ENCODE measurements around the gene LARGE1. TPM values are rescaled to one million over a fixed set of nuclear protein-coding genes. Genes with fewer than 3 reads are reported as not detected.

LARGE1 gene
- total RNA-seq, 1 experiment from 2014 or later = 1.3 TPM

- Histone ChIP-seq H3K4me1 (ENCODE audit: insufficient read depth, low read length) (no peaks in the 10 kb centered on the region), H3K9me3 (ENCODE audit: low read length) (no peaks in the 10 kb centered on the region), H3K27ac (ENCODE audit: low read length) (no peak overlapping the region), H3K9ac (ENCODE audit: low read length) (no peak overlapping the region), H3K36me3 (ENCODE audit: low read depth, low read length) (no peaks in the 10 kb centered on the region), H3K9me2 (replicated peaks; ENCODE audit: low read length) (no peaks in the 10 kb centered on the region), H3K4me3 (ENCODE audit: low read length) (no peak overlapping the region), H2AFZ (ENCODE audit: low read length) (no peak overlapping the region), H3K27me3 (ENCODE audit: low read length) (no peaks in the 10 kb centered on the region), H4K20me1 (ENCODE audit: low read length) (no peaks in the 10 kb centered on the region), H3F3A (ENCODE audit: low read length, unreplicated experiment) (no peaks in the 10 kb centered on the region), H3K79me2 (ENCODE audit: low read length) (no peaks in the 10 kb centered on the region), H3K4me2 (ENCODE audit: low read length) (no peak overlapping the region)
- no peak for TF ChIP-seq CTCF (conservative IDR thresholded peaks at IDR 0.05; ENCODE audit: low read depth, low read length)
- TF ChIP-seq EZH2 (IDR thresholded peaks at IDR 0.05; ENCODE audit: low read length, unreplicated experiment) = no peak
- TF ChIP-seq EZH2phosphoT487 (IDR thresholded peaks at IDR 0.05; ENCODE audit: borderline replicate concordance, low read length) = no peak
- CTCF ChIA-PET = no interaction called here
- intact Hi-C loops (cut with micrococcal nuclease) = no loop called here
- POLR2A ChIA-PET (ENCODE audit: unreplicated experiment) = no interaction called here
- DNase-seq (no peak), ATAC-seq (no peak)
- BruUV-seq (replicated peaks) = no TSS peak
Measured at GRCh38 chr22:33758961-33759360, 161.3 kb downstream of the LARGE1 start.

- CTCF ChIA-PET = no interaction called here
- DNase-seq = no peak
- H3K27ac ChIP-seq (ENCODE audit: low read length) = no peak overlapping the region
- ATAC-seq = no peak
- BruUV-seq (replicated peaks) = no TSS peak
- no peaks in the 10 kb centered on the region for H3K9me2 ChIP-seq (replicated peaks; ENCODE audit: low read length)
- intact Hi-C loops (cut with micrococcal nuclease) = no loop called here
- H3K27me3 ChIP-seq (ENCODE audit: low read length) = no peaks in the 10 kb centered on the region
- H3K4me1 ChIP-seq (ENCODE audit: insufficient read depth, low read length) = no peaks in the 10 kb centered on the region
- no peak overlapping the region for H3K4me3 ChIP-seq (ENCODE audit: low read length)
- H3K4me2 ChIP-seq (ENCODE audit: low read length) = no peak overlapping the region
- H4K20me1 ChIP-seq (ENCODE audit: low read length) = no peaks in the 10 kb centered on the region
- no peaks in the 10 kb centered on the region for H3K9me3 ChIP-seq (ENCODE audit: low read length)
- H2AFZ ChIP-seq (ENCODE audit: low read length) = no peak overlapping the region
- TF ChIP-seq CTCF (conservative IDR thresholded peaks at IDR 0.05; ENCODE audit: low read depth, low read length) (no peak), EZH2phosphoT487 (IDR thresholded peaks at IDR 0.05; ENCODE audit: borderline replicate concordance, low read length) (no peak), EZH2 (IDR thresholded peaks at IDR 0.05; ENCODE audit: low read length, unreplicated experiment) (no peak)
- no peak overlapping the region for H3K9ac ChIP-seq (ENCODE audit: low read length)
- no peaks in the 10 kb centered on the region for H3K79me2 ChIP-seq (ENCODE audit: low read length)
- no peaks in the 10 kb centered on the region for H3K36me3 ChIP-seq (ENCODE audit: low read depth, low read length)
- no peaks in the 10 kb centered on the region for H3F3A ChIP-seq (ENCODE audit: low read length, unreplicated experiment)
- POLR2A ChIA-PET (ENCODE audit: unreplicated experiment) = no interaction called here
Measured at GRCh38 chr22:33757802-33758483, 162.3 kb downstream of the LARGE1 start.

GRCh38 chr22:33757041-33757801, 163.1 kb downstream of the LARGE1 start:
- no TSS peak for BruUV-seq (replicated peaks)
- POLR2A ChIA-PET (ENCODE audit: unreplicated experiment) = no interaction called here
- TF ChIP-seq CTCF (conservative IDR thresholded peaks at IDR 0.05; ENCODE audit: low read depth, low read length) = no peak
- TF ChIP-seq EZH2phosphoT487 (IDR thresholded peaks at IDR 0.05; ENCODE audit: borderline replicate concordance, low read length) = no peak
- no peak for TF ChIP-seq EZH2 (IDR thresholded peaks at IDR 0.05; ENCODE audit: low read length, unreplicated experiment)
- H3K4me2 ChIP-seq (ENCODE audit: low read length) = no peak overlapping the region
- CTCF ChIA-PET = no interaction called here
- H2AFZ ChIP-seq (ENCODE audit: low read length) = no peak overlapping the region
- DNase-seq (no peak), ATAC-seq (no peak)
- no peaks in the 10 kb centered on the region for H4K20me1 ChIP-seq (ENCODE audit: low read length)
- H3K9me2 ChIP-seq (replicated peaks; ENCODE audit: low read length) = no peaks in the 10 kb centered on the region
- H3K4me3 ChIP-seq (ENCODE audit: low read length) = no peak overlapping the region
- intact Hi-C loops (cut with micrococcal nuclease) = no loop called here
- H3K36me3 ChIP-seq (ENCODE audit: low read depth, low read length) = no peaks in the 10 kb centered on the region
- 0 out of 2 replicates have a peak, but pooled peaks cover 1% of the 10 kb centered on the region for H3K9me3 ChIP-seq (ENCODE audit: low read length)
- no peaks in the 10 kb centered on the region for H3K79me2 ChIP-seq (ENCODE audit: low read length)
- no peak overlapping the region for H3K27ac ChIP-seq (ENCODE audit: low read length)
- H3K4me1 ChIP-seq (ENCODE audit: insufficient read depth, low read length) = no peaks in the 10 kb centered on the region
- H3F3A ChIP-seq (ENCODE audit: low read length, unreplicated experiment) = no peaks in the 10 kb centered on the region
- no peaks in the 10 kb centered on the region for H3K27me3 ChIP-seq (ENCODE audit: low read length)
- no peak overlapping the region for H3K9ac ChIP-seq (ENCODE audit: low read length)
